ENCODE results near the gene CDK13.

- TF ChIP-seq CTCF (IDR thresholded peaks at IDR 0.05; ENCODE audit: extremely low read depth in 1 of 2, insufficient read depth in 1 of 2, low read depth in 1 of 2, low read length in 2 of 2) (peak in 1 of 2 donors; percentile 1), POLR2AphosphoS5 (IDR thresholded peaks at IDR 0.05; ENCODE audit: insufficient read depth, low read depth, low read length) (peak; percentile 54), JUN (IDR thresholded peaks at IDR 0.05; ENCODE audit: borderline replicate concordance, insufficient read depth, insufficient read length, low read depth) (no peak), POLR2A (IDR thresholded peaks at IDR 0.05; ENCODE audit: low read depth, low read length) (no peak), MAX (IDR thresholded peaks at IDR 0.05; ENCODE audit: insufficient read depth, insufficient read length) (no peak)
Measured at GRCh38 chr7:39949971-39950472, at the start of gene CDK13.
